NCI-H2196 treated with DMSO at 0.1 percent for 48 hours (cell line): ENCODE results near the gene CYP17A1.
"Not testable (repeated sequence)": the region's sequence is repeated elsewhere in the genome, so short reads cannot be mapped to it uniquely, and the experiment has no call there.

Experiments used
- DNase-seq: peaks from one replicate; lab custom pipeline; 2025; ENCODE audit not compliant: unreplicated experiment; lab: John Stamatoyannopoulos, UW

CYP17A1 gene

GRCh38 chr10:102838276-102838927, 1.2 kb upstream of the CYP17A1 start:
- not testable (repeated sequence) for DNase-seq

- peak; percentile 22 for DNase-seq
These were observed 2.2 kb downstream of the CYP17A1 start for GRCh38 chr10:102835007-102835482.

GRCh38 chr10:102834143-102834542, 3.1 kb downstream of the CYP17A1 start:
- DNase-seq, result no peak

- DNase-seq, result no peak
These were observed 4.2 kb downstream of the CYP17A1 start for GRCh38 chr10:102832987-102833386.

GRCh38 chr10:102832248-102832647, 5.0 kb downstream of the CYP17A1 start:
- no peak for DNase-seq

- no peak for DNase-seq
These were observed 5.7 kb downstream of the CYP17A1 start for GRCh38 chr10:102831322-102832071.

- DNase-seq, result no peak
These were observed 9.6 kb downstream of the CYP17A1 start for GRCh38 chr10:102827597-102827975.

GRCh38 chr10:102826148-102826796, 10.9 kb downstream of the CYP17A1 start:
- DNase-seq, result no peak

- no peak for DNase-seq
These were observed 12.5 kb downstream of the CYP17A1 start for GRCh38 chr10:102824664-102825063.

GRCh38 chr10:102822222-102822621, 15.0 kb downstream of the CYP17A1 start:
- DNase-seq, result no peak

GRCh38 chr10:102820008-102820407, 17.2 kb downstream of the CYP17A1 start:
- not testable (repeated sequence) for DNase-seq

- no peak for DNase-seq
These were observed 18.2 kb downstream of the CYP17A1 start for GRCh38 chr10:102819054-102819453.

GRCh38 chr10:102817175-102817574, 20.0 kb downstream of the CYP17A1 start:
- no peak for DNase-seq

GRCh38 chr10:102815790-102816549, 21.2 kb downstream of the CYP17A1 start:
- no peak for DNase-seq

- no peak for DNase-seq
These were observed 22.1 kb downstream of the CYP17A1 start for GRCh38 chr10:102814873-102815661.

GRCh38 chr10:102814453-102814871, 22.8 kb downstream of the CYP17A1 start:
- DNase-seq, result no peak

- no peak for DNase-seq
These were observed 23.3 kb downstream of the CYP17A1 start for GRCh38 chr10:102813734-102814452.

GRCh38 chr10:102813017-102813541, 24.1 kb downstream of the CYP17A1 start:
- DNase-seq, result no peak

GRCh38 chr10:102812231-102812876, 24.9 kb downstream of the CYP17A1 start:
- DNase-seq, result no peak
